ENCODE data around the gene PRR16.

DNA sequence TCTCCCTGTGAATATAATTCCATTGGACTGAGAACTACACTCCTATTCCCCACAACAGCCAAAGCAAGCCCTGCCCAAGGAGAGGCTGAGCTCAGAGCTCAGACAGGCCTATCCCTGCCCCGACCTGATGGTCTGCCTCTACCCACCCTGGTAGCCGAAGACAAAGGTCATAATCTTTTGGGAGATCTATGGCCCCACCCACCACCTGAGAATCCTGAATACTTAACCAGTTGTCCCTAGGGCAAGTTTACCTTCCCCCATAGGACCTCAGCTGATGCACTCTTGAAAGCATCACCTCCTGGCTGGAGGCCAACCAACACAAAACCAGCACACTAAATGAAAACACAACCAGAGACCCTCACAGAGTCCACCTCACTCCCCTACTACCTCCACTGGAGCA, 167.5 kb downstream of the PRR16 start:
- TF ChIP-seq MAFF (IDR thresholded peaks at IDR 0.05; ENCODE audit: low read depth, low read length) (no peak), SNAPC5 (CRISPR knock-in tag; IDR thresholded peaks at IDR 0.05; ENCODE audit: borderline replicate concordance) (no peak), CBX5 (CRISPR knock-in tag; IDR thresholded peaks at IDR 0.05; ENCODE audit: borderline replicate concordance) (no peak), EZH2 (conservative IDR thresholded peaks at IDR 0.05; ENCODE audit: low read depth, low read length) (no peak), ZNF776 (CRISPR knock-in tag; IDR thresholded peaks at IDR 0.05) (no peak), HDAC6 (IDR thresholded peaks at IDR 0.05; ENCODE audit: low read depth, low read length) (no peak), FOXK2 (IDR thresholded peaks at IDR 0.05) (no peak)
- TF ChIP-seq, protein P1, sequence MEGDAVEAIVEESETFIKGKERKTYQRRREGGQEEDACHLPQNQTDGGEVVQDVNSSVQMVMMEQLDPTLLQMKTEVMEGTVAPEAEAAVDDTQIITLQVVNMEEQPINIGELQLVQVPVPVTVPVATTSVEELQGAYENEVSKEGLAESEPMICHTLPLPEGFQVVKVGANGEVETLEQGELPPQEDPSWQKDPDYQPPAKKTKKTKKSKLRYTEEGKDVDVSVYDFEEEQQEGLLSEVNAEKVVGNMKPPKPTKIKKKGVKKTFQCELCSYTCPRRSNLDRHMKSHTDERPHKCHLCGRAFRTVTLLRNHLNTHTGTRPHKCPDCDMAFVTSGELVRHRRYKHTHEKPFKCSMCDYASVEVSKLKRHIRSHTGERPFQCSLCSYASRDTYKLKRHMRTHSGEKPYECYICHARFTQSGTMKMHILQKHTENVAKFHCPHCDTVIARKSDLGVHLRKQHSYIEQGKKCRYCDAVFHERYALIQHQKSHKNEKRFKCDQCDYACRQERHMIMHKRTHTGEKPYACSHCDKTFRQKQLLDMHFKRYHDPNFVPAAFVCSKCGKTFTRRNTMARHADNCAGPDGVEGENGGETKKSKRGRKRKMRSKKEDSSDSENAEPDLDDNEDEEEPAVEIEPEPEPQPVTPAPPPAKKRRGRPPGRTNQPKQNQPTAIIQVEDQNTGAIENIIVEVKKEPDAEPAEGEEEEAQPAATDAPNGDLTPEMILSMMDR (CRISPR knock-in tag; IDR thresholded peaks at IDR 0.05): no peak
